OCI-LY3 (cell line): ENCODE measurements around the gene PTCD2.
A peak's percentile ranks its signal among the peaks of the same experiment; 100 is the strongest.

Source experiments
- H2AFZ ChIP-seq: fragments of 200-600, 300-600 bp; shearing (Covaris generic); 2 replicates; pipeline ENCODE4 v1.6.0; 2014; ENCODE audit warnings: antibody characterized with exemption, low read depth, low read length
- H3K27ac ChIP-seq: fragments of 200-600, 300-600 bp; sonication (generic); 2 replicates; pipeline ENCODE4 v1.5.1; 2014; ENCODE audit warnings: mild to moderate bottlenecking, low read length, moderate library complexity, mixed read lengths
- H3K27me3 ChIP-seq: fragments of 200-600, 300-600 bp; sonication (generic); 2 replicates; pipeline ENCODE4 v1.6.1; 2014; ENCODE audit warnings: low read depth, low read length, mixed read lengths
- H3K36me3 ChIP-seq: fragments of 200-600, 300-600 bp; sonication (generic); replicated peaks from 2 replicates; pipeline ENCODE3; 2014; ENCODE audit warnings: low read depth, low read length, mixed read lengths
- H3K4me1 ChIP-seq: fragments of 300-600, 200-600 bp; sonication (generic); 2 replicates; pipeline ENCODE4 v1.6.1; 2014; ENCODE audit warnings: low read length, mixed read lengths
- H3K4me2 ChIP-seq: fragments of 200-600, 300-600 bp; sonication (generic); 2 replicates; pipeline ENCODE4 v1.6.1; 2014; ENCODE audit warnings: low read length, mixed read lengths
- H3K4me3 ChIP-seq: fragments of 300-600, 200-600 bp; sonication (generic); 2 replicates; pipeline ENCODE4 v1.5.1; 2014; ENCODE audit warnings: antibody characterized with exemption, mild to moderate bottlenecking, low read length, moderate library complexity
- H3K79me2 ChIP-seq: fragments of 300-600, 200-600 bp; shearing (Covaris generic); 2 replicates; pipeline ENCODE4 v1.6.1; 2014; ENCODE audit warnings: mild to moderate bottlenecking, low read length, mixed read lengths
- H3K9ac ChIP-seq: fragments of 300-600, 200-600 bp; shearing (Covaris generic); 2 replicates; pipeline ENCODE4 v1.6.0; 2014; ENCODE audit warnings: mild to moderate bottlenecking, low read length, moderate library complexity
- H3K9me3 ChIP-seq: fragments of 200-600, 300-600 bp; shearing (Covaris generic); 2 replicates; pipeline ENCODE4 v1.6.1; 2014; ENCODE audit warnings: low read length, mixed read lengths; ENCODE audit not compliant: insufficient read depth
- H4K20me1 ChIP-seq: fragments of 200-600, 300-600 bp; sonication (generic); 2 replicates; pipeline ENCODE4 v1.6.1; 2016; ENCODE audit warnings: low read length, mixed read lengths; ENCODE audit not compliant: insufficient read depth
- CTCF ChIP-seq: fragments of 200-600, 300-600 bp; sonication (generic); IDR thresholded peaks from 2 replicates; pipeline ENCODE4 v1.5.1; 2014; ENCODE audit warnings: antibody characterized with exemption, low read length, low read depth
- EZH2phosphoT487 ChIP-seq: fragments of 200-600 bp; shearing (Covaris generic); IDR thresholded peaks from 2 replicates; pipeline ENCODE4 v1.6.1; 2018; ENCODE audit warnings: antibody characterized with exemption, mixed run types, low read depth

PTCD2 gene

GRCh38 chr5:72353046-72353445, 32.9 kb downstream of the PTCD2 start:
- Histone ChIP-seq H3K36me3 (no peaks in the 10 kb centered on the region), H3K9ac (no peak overlapping the region), H3K4me2 (no peak overlapping the region), H3K9me3 (no peaks in the 10 kb centered on the region), H3K79me2 (no peaks in the 10 kb centered on the region), H3K4me3 (no peak overlapping the region), H3K4me1 (peaks cover 8% of the 10 kb centered on the region), H4K20me1 (no peaks in the 10 kb centered on the region), H3K27ac (no peak overlapping the region), H3K27me3 (no peaks in the 10 kb centered on the region), H2AFZ (no peak overlapping the region)
- TF ChIP-seq EZH2phosphoT487 (no peak), CTCF (no peak)

GRCh38 chr5:72355706-72356299, 35.6 kb downstream of the PTCD2 start:
- H4K20me1 ChIP-seq: no peaks in the 10 kb centered on the region
- H3K79me2 ChIP-seq: no peaks in the 10 kb centered on the region
- no peak overlapping the region for H2AFZ ChIP-seq
- no peaks in the 10 kb centered on the region for H3K9me3 ChIP-seq
- H3K9ac ChIP-seq: no peak overlapping the region
- TF ChIP-seq EZH2phosphoT487 (no peak), CTCF (peak; percentile 38; the same call in 1 of the 2 replicates)
- H3K4me1 ChIP-seq: no peaks in the 10 kb centered on the region
- H3K27me3 ChIP-seq: no peaks in the 10 kb centered on the region
- peaks cover 15% of the 10 kb centered on the region for H3K36me3 ChIP-seq
- no peak overlapping the region for H3K27ac ChIP-seq
- H3K4me3 ChIP-seq: no peak overlapping the region
- H3K4me2 ChIP-seq: no peak overlapping the region

- Histone ChIP-seq H3K4me2 (no peak overlapping the region), H3K27me3 (no peaks in the 10 kb centered on the region), H3K4me1 (no peaks in the 10 kb centered on the region)
Observed at GRCh38 chr5:72356361-72356760, 36.2 kb downstream of the PTCD2 start.

GRCh38 chr5:72358925-72359324, 38.8 kb downstream of the PTCD2 start:
- peaks cover 21% of the 10 kb centered on the region for H3K36me3 ChIP-seq
- no peak overlapping the region for H3K4me3 ChIP-seq
- TF ChIP-seq CTCF (no peak), EZH2phosphoT487 (no peak)
- no peak overlapping the region for H3K4me2 ChIP-seq
- H3K27ac ChIP-seq: no peak overlapping the region
- no peaks in the 10 kb centered on the region for H3K4me1 ChIP-seq
- no peak overlapping the region for H3K9ac ChIP-seq
- no peak overlapping the region for H2AFZ ChIP-seq
- H3K9me3 ChIP-seq: no peaks in the 10 kb centered on the region
- H4K20me1 ChIP-seq: no peaks in the 10 kb centered on the region
- H3K27me3 ChIP-seq: no peaks in the 10 kb centered on the region
- no peaks in the 10 kb centered on the region for H3K79me2 ChIP-seq

More at GRCh38 chr5:72356361-72356760, 36.2 kb downstream of the PTCD2 start:
- Histone ChIP-seq H3K9me3 (no peaks in the 10 kb centered on the region), H3K36me3 (peaks cover 20% of the 10 kb centered on the region), H4K20me1 (no peaks in the 10 kb centered on the region), H2AFZ (no peak overlapping the region), H3K9ac (no peak overlapping the region), H3K4me3 (no peak overlapping the region), H3K27ac (no peak overlapping the region), H3K79me2 (no peaks in the 10 kb centered on the region)
- no peak for TF ChIP-seq CTCF
- no peak for TF ChIP-seq EZH2phosphoT487
